CD4-positive, alpha-beta T cell (primary cell): ENCODE measurements around the gene TM4SF4. TPM values are rescaled to one million over a fixed set of nuclear protein-coding genes. Genes with fewer than 3 reads are reported as not detected.

Experiments used
- ATAC-seq: fragments of 200-7000 bp; cut with Tn5 transposase; one replicate; pipeline ENCODE4 v1.10.0; 2022; ENCODE audit warnings: mild to moderate bottlenecking; ENCODE audit not compliant: poor library complexity
- CTCF ChIA-PET: fragments of 350-600 bp; sonication (Branson Sonifier 250); formaldehyde crosslinking; loops from one replicate; lab custom pipeline; 2021; ENCODE audit warnings: antibody characterized with exemption, inconsistent platforms; lab: Charles Lee
- POLR2A ChIA-PET: fragments of 350-600 bp; sonication (Branson Sonifier 250); formaldehyde crosslinking; loops from one replicate; lab custom pipeline; 2021; ENCODE audit warnings: antibody characterized with exemption, inconsistent platforms; lab: Charles Lee
- DNase-seq, 14 experiments: peaks; one replicate each; pipeline ENCODE4 v3.0.0-alpha.2; 2013 to 2020; ENCODE audit warnings: mixed read lengths in 2 of 14
- H3K27ac ChIP-seq, 2 donors: one replicate each; pipeline versions ENCODE4 v1.5.1 to v1.7.0; 2013; ENCODE audit warnings: low read length in 2 of 2, low read depth in 1 of 2, mild to moderate bottlenecking in 1 of 2
- H3K27me3 ChIP-seq, 2 experiments: 1 replicate in 1 of 2; 2 replicates in 1 of 2; pipeline versions ENCODE4 v1.6.1 to v1.7.0; 2013; ENCODE audit warnings: low read length in 2 of 2, control low read depth in 1 of 2, mild to moderate bottlenecking in 1 of 2, moderate library complexity in 1 of 2; ENCODE audit not compliant: insufficient read depth in 2 of 2, control insufficient read depth in 1 of 2
- H3K36me3 ChIP-seq: one replicate; pipeline ENCODE4 v1.6.1; 2013; ENCODE audit warnings: low read length, control low read depth; ENCODE audit not compliant: insufficient read depth
- H3K4me1 ChIP-seq: one replicate; pipeline ENCODE4 v1.6.1; 2013; ENCODE audit warnings: low read length, control low read depth; ENCODE audit not compliant: insufficient read depth
- H3K4me3 ChIP-seq: one replicate; pipeline ENCODE4 v1.5.1; 2013; ENCODE audit warnings: mild to moderate bottlenecking, low read length, moderate library complexity
- H3K9me3 ChIP-seq, 2 experiments: 1 replicate in 1 of 2; 2 replicates in 1 of 2; pipeline versions ENCODE4 v1.6.1 to v1.7.0; 2013; ENCODE audit warnings: low read length in 2 of 2, mild to moderate bottlenecking in 2 of 2, control low read depth in 1 of 2, moderate library complexity in 1 of 2; ENCODE audit not compliant: control insufficient read depth in 1 of 2, insufficient read depth in 1 of 2
- H3K27ac Mint-ChIP-seq: one replicate; pipeline ENCODE4 v1.8.0; 2020; ENCODE audit warnings: mixed read lengths
- H3K27me3 Mint-ChIP-seq: one replicate; pipeline ENCODE4 v1.8.0; 2021; ENCODE audit warnings: mixed read lengths
- H3K36me3 Mint-ChIP-seq: one replicate; pipeline ENCODE4 v1.8.0; 2021; ENCODE audit warnings: low read depth, mixed read lengths
- H3K4me1 Mint-ChIP-seq: one replicate; pipeline ENCODE4 v1.8.0; 2021; ENCODE audit warnings: low read depth, mixed read lengths
- H3K4me3 Mint-ChIP-seq: one replicate; pipeline ENCODE4 v1.8.0; 2020; ENCODE audit warnings: mild to moderate bottlenecking, mixed read lengths
- H3K9me3 Mint-ChIP-seq: one replicate; pipeline ENCODE4 v1.8.0; 2020; ENCODE audit warnings: mixed read lengths
- CTCF ChIP-seq: fragments of 200-600 bp; IDR thresholded peaks from one replicate; pipeline ENCODE4 v1.8.0; 2022; ENCODE audit warnings: antibody characterized with exemption, mild to moderate bottlenecking
- intact Hi-C, 2 experiments: fragments of 100-400 bp; cut with DNase I in 1 of 2; cut with micrococcal nuclease in 1 of 2; formaldehyde crosslinking; loops; one replicate each; pipeline versions ENCODE4 v1.15.1 to v1.9.0; 2023 to 2025; cut with DNase I, micrococcal nuclease
- total RNA-seq, 174 experiments: library from RNA in 2 of 174; stranded (reverse) in 2 of 174; gene quantifications; one replicate each; pipeline ENCODE4 v1.2.3 and lab custom pipeline; 2021 to 2026

The TM4SF4 gene
- total RNA-seq, 2 experiments from 2014 or later = not detected

GRCh38 chr3:149466192-149466591, 8.3 kb upstream of the TM4SF4 start:
- H3K36me3 ChIP-seq = no peaks in the 10 kb centered on the region
- no peaks in the 10 kb centered on the region for H3K9me3 Mint-ChIP-seq
- no peak overlapping the region for H3K4me3 ChIP-seq
- H3K4me1 Mint-ChIP-seq = no peaks in the 10 kb centered on the region
- H3K36me3 Mint-ChIP-seq = no peaks in the 10 kb centered on the region
- H3K4me3 Mint-ChIP-seq = no peak overlapping the region
- intact Hi-C loops = no loop called here
- ATAC-seq (no peak), DNase-seq (no peak)
- H3K27me3 ChIP-seq = peaks cover 0 to 2% of the 10 kb centered on the region in 2 experiments
- CTCF ChIA-PET = no interaction called here
- POLR2A ChIA-PET = interaction anchor here (0.5 kb wide), 1 partner anchor 8 kb away, joined by 3 read pairs; the partner anchor contains the start of gene TM4SF4
- H3K27me3 Mint-ChIP-seq = peaks cover 2% of the 10 kb centered on the region
- peaks cover 0 to 3% of the 10 kb centered on the region in 2 experiments for H3K9me3 ChIP-seq
- no peak for TF ChIP-seq CTCF
- H3K4me1 ChIP-seq = no peaks in the 10 kb centered on the region
- no peak overlapping the region for H3K27ac ChIP-seq
- no peak overlapping the region for H3K27ac Mint-ChIP-seq

- Histone ChIP-seq H3K9me3 (peaks cover 0 to 3% of the 10 kb centered on the region in 2 experiments), H3K27ac (no peak overlapping the region), H3K36me3 (no peaks in the 10 kb centered on the region), H3K4me3 (no peak overlapping the region), H3K4me1 (no peaks in the 10 kb centered on the region), H3K27me3 (no peaks in the 10 kb centered on the region)
- H3K27me3 Mint-ChIP-seq = no peaks in the 10 kb centered on the region
- no peaks in the 10 kb centered on the region for H3K9me3 Mint-ChIP-seq
- POLR2A ChIA-PET = no interaction called here
- H3K4me1 Mint-ChIP-seq = no peaks in the 10 kb centered on the region
- DNase-seq (no peak), ATAC-seq (no peak)
- no peak for TF ChIP-seq CTCF
- CTCF ChIA-PET = no interaction called here
- H3K4me3 Mint-ChIP-seq = no peak overlapping the region
- no peak overlapping the region for H3K27ac Mint-ChIP-seq
- H3K36me3 Mint-ChIP-seq = no peaks in the 10 kb centered on the region
- intact Hi-C loops = no loop called here
Observed at GRCh38 chr3:149468504-149469212, 5.8 kb upstream of the TM4SF4 start.

GRCh38 chr3:149470381-149470780, 4.1 kb upstream of the TM4SF4 start:
- DNase-seq (no peak), ATAC-seq (no peak)
- Histone ChIP-seq H3K27me3 (no peaks in the 10 kb centered on the region), H3K27ac (no peak overlapping the region), H3K9me3 (no peaks in the 10 kb centered on the region), H3K4me1 (no peaks in the 10 kb centered on the region), H3K36me3 (no peaks in the 10 kb centered on the region), H3K4me3 (no peak overlapping the region)
- no peak for TF ChIP-seq CTCF
- Mint-ChIP-seq H3K4me3 (no peak overlapping the region), H3K27me3 (no peaks in the 10 kb centered on the region), H3K36me3 (no peaks in the 10 kb centered on the region), H3K9me3 (no peaks in the 10 kb centered on the region), H3K27ac (no peak overlapping the region), H3K4me1 (no peaks in the 10 kb centered on the region)
- CTCF ChIA-PET = no interaction called here
- intact Hi-C loops = no loop called here
- POLR2A ChIA-PET = no interaction called here
